ENCODE measurements around the gene RHCE. TPM values are rescaled to one million over a fixed set of nuclear protein-coding genes. Genes with fewer than 3 reads are reported as not detected.
"Not testable (repeated sequence)": the region's sequence is repeated elsewhere in the genome, so short reads cannot be mapped to it uniquely, and the experiment has no call there.

RHCE gene
- total RNA-seq, 3 donors from 2014 or later = 0.39 TPM; not detected in 2

DNA sequence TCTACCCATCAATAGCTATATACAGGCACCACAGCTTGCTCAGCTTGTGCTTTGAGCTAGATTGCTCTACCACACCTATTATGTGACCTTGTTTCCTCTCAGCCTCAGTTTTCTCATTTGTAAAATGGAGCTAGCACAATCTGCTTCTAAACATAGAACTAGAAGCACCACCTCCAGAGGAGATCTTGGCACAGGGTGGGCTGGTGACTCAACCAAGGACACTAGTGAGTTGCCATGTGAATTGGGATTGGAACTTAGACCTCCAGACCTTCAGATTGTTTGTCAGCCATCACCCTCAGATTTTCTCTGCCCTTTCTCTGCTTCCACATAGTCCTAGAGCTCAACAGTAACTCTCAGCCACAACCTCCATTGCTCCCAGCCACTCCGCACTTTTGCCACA lies 7.1 kb upstream of the RHCE start:
- DNase-seq = no peak
- H3K9me3 ChIP-seq = no peaks in the 10 kb centered on the region
- H3K4me1 ChIP-seq (ENCODE audit: low read depth) = peaks cover 13% of the 10 kb centered on the region
- ATAC-seq = no peak
- intact Hi-C loops (cut with DNase I, micrococcal nuclease) = no loop called here
- TF ChIP-seq, protein P1, sequence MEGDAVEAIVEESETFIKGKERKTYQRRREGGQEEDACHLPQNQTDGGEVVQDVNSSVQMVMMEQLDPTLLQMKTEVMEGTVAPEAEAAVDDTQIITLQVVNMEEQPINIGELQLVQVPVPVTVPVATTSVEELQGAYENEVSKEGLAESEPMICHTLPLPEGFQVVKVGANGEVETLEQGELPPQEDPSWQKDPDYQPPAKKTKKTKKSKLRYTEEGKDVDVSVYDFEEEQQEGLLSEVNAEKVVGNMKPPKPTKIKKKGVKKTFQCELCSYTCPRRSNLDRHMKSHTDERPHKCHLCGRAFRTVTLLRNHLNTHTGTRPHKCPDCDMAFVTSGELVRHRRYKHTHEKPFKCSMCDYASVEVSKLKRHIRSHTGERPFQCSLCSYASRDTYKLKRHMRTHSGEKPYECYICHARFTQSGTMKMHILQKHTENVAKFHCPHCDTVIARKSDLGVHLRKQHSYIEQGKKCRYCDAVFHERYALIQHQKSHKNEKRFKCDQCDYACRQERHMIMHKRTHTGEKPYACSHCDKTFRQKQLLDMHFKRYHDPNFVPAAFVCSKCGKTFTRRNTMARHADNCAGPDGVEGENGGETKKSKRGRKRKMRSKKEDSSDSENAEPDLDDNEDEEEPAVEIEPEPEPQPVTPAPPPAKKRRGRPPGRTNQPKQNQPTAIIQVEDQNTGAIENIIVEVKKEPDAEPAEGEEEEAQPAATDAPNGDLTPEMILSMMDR (IDR thresholded peaks at IDR 0.05) = no peak
- no peaks in the 10 kb centered on the region for H3K36me3 ChIP-seq (ENCODE audit: low read depth)
- no peak overlapping the region for H3K4me3 ChIP-seq

DNA sequence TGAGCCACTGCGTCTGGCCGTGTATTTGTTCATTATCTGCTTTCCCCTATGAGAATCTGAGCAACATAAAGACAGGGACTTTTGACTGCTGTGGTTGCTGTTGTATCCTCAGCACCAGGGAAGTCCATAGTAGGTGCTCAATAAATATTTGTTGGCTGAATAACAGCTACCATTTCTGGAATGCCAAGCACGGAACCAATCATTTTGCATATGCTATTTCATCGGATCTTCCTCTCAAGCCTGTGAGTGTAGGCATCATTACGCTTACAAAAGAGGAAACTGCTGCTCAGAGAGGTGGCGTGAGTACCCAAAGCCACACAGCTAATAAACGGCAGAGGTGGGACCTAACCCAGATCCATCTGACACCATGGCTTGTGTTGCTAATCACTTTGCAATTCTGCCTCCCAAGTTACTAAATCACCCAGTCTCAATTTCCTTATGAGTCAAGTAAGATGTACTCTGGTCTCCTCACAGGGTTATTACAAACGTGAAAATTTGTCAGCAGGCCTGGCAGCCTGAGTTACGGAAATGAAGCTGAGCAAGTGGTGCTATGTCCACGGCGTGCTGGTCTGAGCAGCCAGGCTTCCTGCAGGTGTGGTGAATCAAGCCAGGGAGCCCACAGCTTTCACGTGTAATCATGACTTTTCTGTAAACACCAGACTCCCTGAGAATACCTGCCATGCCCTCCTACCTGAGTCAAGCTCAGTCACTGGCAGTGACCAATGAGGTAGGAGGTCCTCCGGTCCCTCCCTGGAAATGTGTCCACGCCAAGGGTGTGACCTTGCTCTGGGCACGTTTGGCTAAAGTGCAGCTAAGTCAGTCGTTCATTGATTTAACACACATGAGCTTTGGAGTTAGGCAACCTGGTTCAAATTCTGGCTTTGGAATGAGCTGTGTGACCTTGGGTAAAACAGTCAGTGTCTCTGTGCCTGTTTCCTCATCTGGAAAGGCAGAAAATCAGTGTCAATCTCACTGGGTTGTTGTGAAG lies 4.8 kb upstream of the RHCE start:
- Histone ChIP-seq H3K4me1 (ENCODE audit: low read depth) (peaks cover under 1% of the 10 kb centered on the region), H3K36me3 (ENCODE audit: low read depth) (no peaks in the 10 kb centered on the region), H3K4me3 (no peak overlapping the region), H3K9me3 (no peaks in the 10 kb centered on the region)
- intact Hi-C loops (cut with DNase I, micrococcal nuclease) = no loop called here
- DNase-seq (peak; percentile 58 to 60 (median 60)), ATAC-seq (peak; percentile 68)
- TF ChIP-seq, protein P1 (IDR thresholded peaks at IDR 0.05) = no peak

- DNase-seq; H3K36me3 ChIP-seq (ENCODE audit: low read depth); intact Hi-C loops (cut with DNase I, micrococcal nuclease); H3K4me1 ChIP-seq (ENCODE audit: low read depth); H3K4me3 ChIP-seq; H3K9me3 ChIP-seq; ATAC-seq: not testable (repeated sequence)
Observed at GRCh38 chr1:25423206-25423605, 2.6 kb upstream of the RHCE start.

DNA sequence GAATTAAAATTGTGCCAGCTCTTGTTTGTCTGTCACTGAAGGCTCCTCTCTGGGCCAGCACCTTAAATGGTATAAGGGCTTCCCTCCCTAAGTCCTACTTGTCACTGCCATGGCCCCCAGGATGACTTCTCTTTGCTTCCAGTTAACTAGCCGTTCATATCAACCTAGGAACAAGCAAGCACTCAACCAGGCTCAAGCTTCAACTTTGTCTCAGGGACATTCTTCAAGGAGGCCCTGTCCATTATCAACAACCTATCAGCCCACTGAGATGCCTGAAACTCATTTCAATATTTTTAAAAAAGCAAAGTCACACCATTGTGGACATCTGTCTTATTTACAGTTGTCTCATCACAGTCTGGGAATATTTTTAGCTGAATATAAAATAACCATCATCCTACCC lies 1.3 kb downstream of the RHCE start:
- H3K4me3 ChIP-seq; H3K9me3 ChIP-seq; DNase-seq; H3K36me3 ChIP-seq (ENCODE audit: low read depth); intact Hi-C loops (cut with DNase I, micrococcal nuclease); H3K4me1 ChIP-seq (ENCODE audit: low read depth); ATAC-seq: not testable (repeated sequence)

- H3K36me3 ChIP-seq (ENCODE audit: low read depth); intact Hi-C loops (cut with DNase I, micrococcal nuclease); DNase-seq; ATAC-seq; H3K4me1 ChIP-seq (ENCODE audit: low read depth); H3K9me3 ChIP-seq; H3K4me3 ChIP-seq: not testable (repeated sequence)
Observed at GRCh38 chr1:25417280-25417679, 3.3 kb downstream of the RHCE start.

- H3K36me3 ChIP-seq (ENCODE audit: low read depth); H3K9me3 ChIP-seq; ATAC-seq; H3K4me3 ChIP-seq; H3K4me1 ChIP-seq (ENCODE audit: low read depth); DNase-seq; intact Hi-C loops (cut with DNase I, micrococcal nuclease): not testable (repeated sequence)
Observed at GRCh38 chr1:25414578-25414977, 6.0 kb downstream of the RHCE start.

- DNase-seq = not testable (repeated sequence)
Observed at GRCh38 chr1:25414157-25414556, 6.5 kb downstream of the RHCE start.

GRCh38 chr1:25412872-25413623 lies 7.6 kb downstream of the RHCE start:
- H3K4me1 ChIP-seq (ENCODE audit: low read depth); ATAC-seq; DNase-seq; H3K36me3 ChIP-seq (ENCODE audit: low read depth); H3K9me3 ChIP-seq; H3K4me3 ChIP-seq; intact Hi-C loops (cut with DNase I, micrococcal nuclease): not testable (repeated sequence)

More at GRCh38 chr1:25414157-25414556, 6.5 kb downstream of the RHCE start:
- H3K9me3 ChIP-seq; H3K36me3 ChIP-seq (ENCODE audit: low read depth); ATAC-seq; intact Hi-C loops (cut with DNase I, micrococcal nuclease); H3K4me3 ChIP-seq; H3K4me1 ChIP-seq (ENCODE audit: low read depth): not testable (repeated sequence)

DNA sequence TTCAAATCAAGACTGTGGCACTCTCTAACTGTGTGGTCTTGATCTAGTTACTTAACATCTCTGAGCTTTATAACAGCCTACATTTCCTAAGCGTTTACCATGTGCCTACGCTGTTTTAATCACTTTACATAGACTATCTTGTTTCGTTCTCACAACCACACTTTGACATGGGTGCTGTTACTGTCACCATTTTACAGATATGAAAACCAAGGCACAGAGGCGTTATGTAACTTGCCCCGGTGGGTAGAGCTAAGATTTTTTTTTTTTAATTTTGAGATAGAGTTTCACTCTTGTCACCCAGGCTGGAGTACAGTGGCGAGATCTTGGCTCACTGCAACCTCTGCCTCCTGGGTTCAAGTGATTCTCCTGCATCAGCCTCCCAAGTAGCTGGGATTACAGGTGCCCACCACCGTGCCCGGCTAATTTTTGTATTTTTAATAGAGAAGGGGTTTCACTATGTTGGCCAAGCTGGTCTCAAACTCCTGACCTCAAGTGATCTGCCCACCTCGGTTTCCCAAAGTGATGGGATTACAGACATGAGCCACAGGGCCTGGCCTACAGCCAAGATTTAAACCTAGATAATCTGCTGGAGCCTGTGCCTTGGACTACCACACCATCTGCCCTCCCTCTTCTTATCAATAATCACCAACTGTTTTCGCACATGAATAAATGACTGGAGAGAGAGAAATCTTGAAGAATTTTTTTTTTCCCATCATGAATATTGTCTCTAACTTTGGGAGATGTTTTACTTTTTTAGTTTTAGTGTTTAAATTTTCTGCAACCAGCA lies 10.8 kb downstream of the RHCE start:
- H3K36me3 ChIP-seq (ENCODE audit: low read depth); H3K4me3 ChIP-seq; H3K9me3 ChIP-seq; ATAC-seq; DNase-seq; H3K4me1 ChIP-seq (ENCODE audit: low read depth): not testable (repeated sequence)
- intact Hi-C loops (cut with DNase I, micrococcal nuclease) = loop anchor here in 1 of 2 donors (10.0 kb wide), 1 partner anchor 115 kb away; no protein-coding TSS in a partner anchor

DNA sequence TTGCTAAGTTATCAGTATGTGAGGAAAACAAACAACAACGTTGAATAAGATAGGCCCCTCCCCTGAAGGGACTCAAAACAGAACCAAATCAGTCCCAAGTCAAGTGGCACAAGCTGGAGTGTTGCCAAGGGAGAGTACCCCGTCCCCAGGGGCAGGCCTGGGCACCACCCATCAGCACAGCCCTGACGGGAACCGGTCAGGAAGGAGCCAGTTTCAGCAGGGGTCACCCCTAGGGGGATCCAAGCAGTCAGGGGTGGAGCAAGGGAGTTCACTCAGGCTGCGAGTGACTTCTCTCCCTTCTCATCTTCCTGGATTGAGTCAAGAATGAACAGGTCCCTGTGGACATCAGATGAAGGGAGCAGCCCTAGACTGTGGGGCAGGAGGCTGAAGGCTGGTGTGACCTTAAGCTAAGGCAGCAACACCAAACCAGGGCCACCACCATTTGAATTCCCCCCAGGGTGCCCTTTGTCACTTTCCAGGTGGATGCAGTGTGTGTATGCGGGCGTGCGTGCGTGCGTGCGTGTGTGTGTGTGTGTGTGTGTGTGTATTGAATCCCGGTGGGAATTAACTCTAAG lies 14.8 kb downstream of the RHCE start:
- not testable (repeated sequence) for H3K9me3 ChIP-seq; ATAC-seq; H3K36me3 ChIP-seq (ENCODE audit: low read depth); H3K4me1 ChIP-seq (ENCODE audit: low read depth); DNase-seq; H3K4me3 ChIP-seq
- intact Hi-C loops (cut with DNase I, micrococcal nuclease) = loop anchor here in 1 of 2 donors (10.0 kb wide), 1 partner anchor 119 kb away; no protein-coding TSS in a partner anchor
